IMR-90 (cell line): ENCODE data around the gene LAMA2. TPM values are rescaled to one million over a fixed set of nuclear protein-coding genes. Genes with fewer than 3 reads are reported as not detected.

Experiments used
- ATAC-seq: fragments of 200-7000 bp; cut with Tn5 transposase; 2 replicates; pipeline ENCODE4 v1.9.1; 2020; ENCODE audit warnings: low read depth, mild to moderate bottlenecking, moderate library complexity
- BruUV-seq: library from RNA; stranded (reverse); fragments of 400-500 nt; replicated peaks from 2 replicates; lab custom pipeline; 2021; lab: Mats Ljungman, UMichigan
- CTCF ChIA-PET: fragments of 300-600 bp; formaldehyde crosslinking; extraction: SDS; loops from one replicate; lab custom pipeline; 2021; ENCODE audit warnings: antibody characterized with exemption; lab: Yijun Ruan, JAX
- POLR2A ChIA-PET: fragments of 300-600 bp; sonication (Branson Sonifier 250); formaldehyde crosslinking; loops from one replicate; lab custom pipeline; 2022; ENCODE audit warnings: antibody characterized with exemption; ENCODE audit not compliant: unreplicated experiment; lab: Charles Lee
- DNase-seq: peaks from one replicate; pipeline ENCODE4 v3.0.0; 2013
- H2AFZ ChIP-seq: replicated peaks from 2 replicates; pipeline ENCODE3; 2013; ENCODE audit warnings: low read length, mild to moderate bottlenecking; ENCODE audit not compliant: poor library complexity
- H2AK5ac ChIP-seq: 2 replicates; pipeline ENCODE4 v1.6.1; 2013; ENCODE audit warnings: low read depth, low read length, inconsistent platforms
- H2AK9ac ChIP-seq: replicated peaks from 2 replicates; pipeline ENCODE3; 2013; ENCODE audit warnings: mild to moderate bottlenecking, low read depth, low read length, moderate library complexity; ENCODE audit not compliant: poor library complexity
- H2BK120ac ChIP-seq: 2 replicates; pipeline ENCODE4 v1.6.1; 2013; ENCODE audit warnings: low read depth, low read length, inconsistent platforms
- H2BK15ac ChIP-seq: 3 replicates; pipeline ENCODE4 v1.6.1; 2013; ENCODE audit warnings: low read depth, low read length, inconsistent platforms
- H2BK20ac ChIP-seq: 2 replicates; pipeline ENCODE4 v1.6.1; 2013; ENCODE audit warnings: low read depth, mild to moderate bottlenecking, inconsistent platforms, low read length, moderate library complexity
- H2BK5ac ChIP-seq: 2 replicates; pipeline ENCODE4 v1.6.1; 2013; ENCODE audit warnings: mild to moderate bottlenecking, low read depth, low read length, inconsistent platforms; ENCODE audit not compliant: poor library complexity, severe bottlenecking
- H3K14ac ChIP-seq: replicated peaks from 2 replicates; pipeline ENCODE4 v1.6.1; 2013; ENCODE audit warnings: low read depth, low read length, inconsistent platforms
- H3K18ac ChIP-seq: 2 replicates; pipeline ENCODE4 v1.6.1; 2013; ENCODE audit warnings: low read depth, low read length, control low read depth
- H3K23ac ChIP-seq: 2 replicates; pipeline ENCODE4 v1.6.1; 2013; ENCODE audit warnings: low read depth, low read length, inconsistent platforms
- H3K27ac ChIP-seq: 2 replicates; pipeline ENCODE4 v1.5.1; 2013; ENCODE audit warnings: mild to moderate bottlenecking, control low read depth, low read length; ENCODE audit not compliant: insufficient read depth
- H3K27me3 ChIP-seq: 2 replicates; pipeline ENCODE4 v1.6.1; 2013; ENCODE audit warnings: low read length; ENCODE audit not compliant: control insufficient read depth, insufficient read depth
- H3K36me3 ChIP-seq: 2 replicates; pipeline ENCODE4 v1.6.1; 2013; ENCODE audit warnings: low read length, mixed read lengths; ENCODE audit not compliant: control insufficient read depth, insufficient read depth
- H3K4ac ChIP-seq: 2 replicates; pipeline ENCODE4 v1.6.1; 2013; ENCODE audit warnings: low read depth, low read length, inconsistent platforms
- H3K4me1 ChIP-seq: 2 replicates; pipeline ENCODE4 v1.6.1; 2013; ENCODE audit warnings: low read length, mixed read lengths; ENCODE audit not compliant: control insufficient read depth, insufficient read depth
- H3K4me2 ChIP-seq: 2 replicates; pipeline ENCODE4 v1.6.1; 2013; ENCODE audit warnings: low read depth, mild to moderate bottlenecking, control low read depth, low read length, moderate library complexity
- H3K4me3 ChIP-seq: 2 replicates; pipeline ENCODE4 v1.5.1; 2013; ENCODE audit warnings: low read depth, mild to moderate bottlenecking, control low read depth, low read length, moderate library complexity; ENCODE audit not compliant: insufficient read depth
- H3K56ac ChIP-seq: 2 replicates; pipeline ENCODE4 v1.6.1; 2013; ENCODE audit warnings: low read length, inconsistent platforms; ENCODE audit not compliant: insufficient read depth; ENCODE audit errors: extremely low read depth
- H3K79me1 ChIP-seq, 2 experiments: 2 replicates each; pipeline ENCODE4 v1.6.1; 2013; ENCODE audit warnings: low read length in 2 of 2, inconsistent platforms in 1 of 2, low read depth in 1 of 2
- H3K9ac ChIP-seq: 2 replicates; pipeline ENCODE4 v1.6.1; 2013; ENCODE audit warnings: low read depth, low read length, control low read depth
- H3K9me1 ChIP-seq: 2 replicates; pipeline ENCODE4 v1.6.1; 2013; ENCODE audit warnings: low read length, inconsistent platforms; ENCODE audit not compliant: insufficient read depth
- H3K9me3 ChIP-seq: 2 replicates; pipeline ENCODE4 v1.6.1; 2013; ENCODE audit warnings: low read length; ENCODE audit not compliant: control insufficient read depth, insufficient read depth
- H4K20me1 ChIP-seq: 2 replicates; pipeline ENCODE4 v1.6.1; 2013; ENCODE audit warnings: low read length, inconsistent platforms; ENCODE audit not compliant: insufficient read depth
- H4K5ac ChIP-seq: 2 replicates; pipeline ENCODE4 v1.6.1; 2013; ENCODE audit warnings: mild to moderate bottlenecking, low read depth, low read length, control low read depth
- H4K8ac ChIP-seq, 2 experiments: 2 replicates each; pipeline ENCODE4 v1.6.1; 2013; ENCODE audit warnings: low read depth in 2 of 2, low read length in 2 of 2, control low read depth in 1 of 2, inconsistent platforms in 1 of 2
- H4K91ac ChIP-seq: 2 replicates; pipeline ENCODE4 v1.6.1; 2013; ENCODE audit warnings: low read depth, low read length, inconsistent platforms; ENCODE audit not compliant: insufficient read depth
- BHLHE40 ChIP-seq: fragments of 150-350 bp; IDR thresholded peaks from 2 replicates; pipeline ENCODE4 v1.6.1; 2016; ENCODE audit warnings: mild to moderate bottlenecking, low read depth, low read length
- CEBPB ChIP-seq: IDR thresholded peaks from 2 replicates; pipeline ENCODE4 v1.6.1; 2012; ENCODE audit warnings: low read depth, low read length, improper control_type of control experiment
- CHD1 ChIP-seq: IDR thresholded peaks from 2 replicates; pipeline ENCODE4 v1.6.1; 2012; ENCODE audit warnings: low read depth, low read length, improper control_type of control experiment
- ELK1 ChIP-seq: fragments of 150-350 bp; IDR thresholded peaks from 2 replicates; pipeline ENCODE4 v1.6.1; 2016; ENCODE audit warnings: low read depth, mild to moderate bottlenecking, low read length, moderate library complexity, borderline replicate concordance
- FOS ChIP-seq: fragments of 150-350 bp; IDR thresholded peaks from 2 replicates; pipeline ENCODE4 v1.6.1; 2016; ENCODE audit warnings: low read depth, low read length
- MAFK ChIP-seq: IDR thresholded peaks from 2 replicates; pipeline ENCODE4 v1.6.1; 2012; ENCODE audit warnings: low read depth, low read length, improper control_type of control experiment
- MAZ ChIP-seq: IDR thresholded peaks from 2 replicates; pipeline ENCODE4 v1.6.1; 2012; ENCODE audit warnings: low read depth, mild to moderate bottlenecking, low read length, improper control_type of control experiment, moderate library complexity, borderline replicate concordance
- NFE2L2 ChIP-seq: fragments of 150-350 bp; IDR thresholded peaks from 2 replicates; pipeline ENCODE4 v1.6.1; 2016; ENCODE audit warnings: low read depth, mild to moderate bottlenecking, low read length
- POLR2A ChIP-seq: IDR thresholded peaks from 2 replicates; pipeline ENCODE4 v1.6.1; 2012; ENCODE audit warnings: mild to moderate bottlenecking, low read depth, low read length
- RAD21 ChIP-seq: IDR thresholded peaks from 2 replicates; pipeline ENCODE4 v1.6.1; 2012; ENCODE audit warnings: low read length, improper control_type of control experiment
- RCOR1 ChIP-seq: IDR thresholded peaks from 2 replicates; pipeline ENCODE4 v1.6.1; 2012; ENCODE audit warnings: mild to moderate bottlenecking, low read length, improper control_type of control experiment; ENCODE audit not compliant: insufficient replicate concordance
- RFX5 ChIP-seq: IDR thresholded peaks from 2 replicates; pipeline ENCODE4 v1.8.0; 2012; ENCODE audit warnings: low read depth, mild to moderate bottlenecking, low read length, moderate library complexity
- SMC3 ChIP-seq: fragments of 150-350 bp; IDR thresholded peaks from 2 replicates; pipeline ENCODE4 v1.6.1; 2016; ENCODE audit warnings: low read depth, mild to moderate bottlenecking, antibody characterized with exemption, low read length, moderate library complexity
- USF2 ChIP-seq: fragments of 150-350 bp; IDR thresholded peaks from 2 replicates; pipeline ENCODE4 v1.6.1; 2017; ENCODE audit warnings: mild to moderate bottlenecking, antibody characterized with exemption, low read length, low read depth
- WGBS, 2 experiments: methylation state at CpG; one replicate each; pipeline versions ENCODE4 v1.1.5 to v1.1.7; 2013; ENCODE audit warnings: missing lambda C conversion rate in 2 of 2; ENCODE audit not compliant: insufficient read length in 1 of 2; ENCODE audit errors: extremely low coverage in 2 of 2; 5-methylcytosine and 5-hydroxymethylcytosine counted together
- dilution Hi-C: fragments of 300-500 bp; cut with HindIII; formaldehyde crosslinking; loops from one replicate; pipeline ENCODE4 v1.14.3; 2018; ENCODE audit warnings: low sequenced_read_pairs; ENCODE audit not compliant: unreplicated experiment
- in situ Hi-C: fragments of 300-500 bp; cut with MboI; formaldehyde crosslinking; loops from 3 replicates; pipeline ENCODE4 v1.14.3; 2019; ENCODE audit warnings: low sequenced_read_pairs, inconsistent platforms, mixed read lengths
- intact Hi-C: fragments of 100-400 bp; cut with micrococcal nuclease; formaldehyde crosslinking; loops from 2 replicates; pipeline ENCODE4 v1.10.0; 2022
- polyA plus RNA-seq, 3 experiments: library from polyadenylated mRNA; depleted of rRNA; stranded (reverse); fragments of >200 nt; gene quantifications; 2 replicates each; pipeline ENCODE4 v1.2.3, GENCODE V29; 2012; ENCODE audit warnings: low replicate concordance in 1 of 3
- total RNA-seq: library from RNA; depleted of rRNA; stranded (reverse); fragments of >200 nt; gene quantifications from 2 replicates; pipeline ENCODE4 v1.2.3, GENCODE V29; 2012
- TF ChIP-seq, protein P1 (sequence below): conservative IDR thresholded peaks from 2 replicates; pipeline ENCODE4 v1.5.1; 2012; ENCODE audit warnings: mild to moderate bottlenecking, low read depth, low read length, improper control_type of control experiment

The LAMA2 gene
- total and polyA plus RNA-seq, 2 of the 4 experiments (the other 2 are of a cell fraction), result 9.9 to 13.3 TPM

DNA sequence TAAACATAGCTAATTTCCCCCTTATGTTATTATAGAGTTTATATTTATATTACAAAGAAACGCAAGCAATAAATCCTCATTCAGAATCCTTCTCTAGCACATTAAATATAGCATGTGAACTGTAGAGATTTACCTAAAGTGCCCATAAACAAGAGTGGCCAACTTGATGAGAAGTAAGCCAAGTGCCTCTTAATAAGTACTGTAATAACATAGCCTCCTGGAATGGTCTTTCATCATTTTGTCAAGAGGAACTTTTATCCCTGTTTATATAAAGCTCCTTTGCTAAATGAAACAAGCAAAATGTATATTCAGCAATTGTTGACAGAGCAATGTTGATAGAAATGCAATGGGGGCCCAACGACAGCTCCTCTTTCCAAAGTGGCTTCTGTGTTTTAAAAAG, 632.1 kb downstream of the LAMA2 start:
- Histone ChIP-seq H4K5ac (no peak overlapping the region), H2BK15ac (no peak overlapping the region), H3K14ac (no peak overlapping the region), H3K79me1 (no peaks in the 10 kb centered on the region), H3K9me1 (no peaks in the 10 kb centered on the region; the same call in 1 of the 2 replicates), H3K23ac (no peak overlapping the region), H3K4me3 (no peak overlapping the region), H3K9me3 (no peaks in the 10 kb centered on the region), H3K9ac (no peak overlapping the region), H3K36me3 (peaks cover 2% of the 10 kb centered on the region), H3K56ac (no peak overlapping the region), H3K18ac (no peak overlapping the region), H2BK5ac (no peak overlapping the region), H3K27ac (no peak overlapping the region), H3K4me2 (no peak overlapping the region), H3K4me1 (peaks cover 4% of the 10 kb centered on the region), H2AK9ac (no peak overlapping the region), H4K20me1 (no peaks in the 10 kb centered on the region), H2AFZ (no peak overlapping the region), H4K91ac (no peak overlapping the region), H3K4ac (no peak overlapping the region), H2BK20ac (no peak overlapping the region), H2BK120ac (no peak overlapping the region), H3K27me3 (no peaks in the 10 kb centered on the region), H4K8ac (no peak overlapping the region), H2AK5ac (no peak overlapping the region)
- no peak for DNase-seq
- WGBS, 2 experiments, result no CpG with 5 or more reads among the region's 2 CpGs
- BruUV-seq, result no TSS peak
- no peak for TF ChIP-seq NFE2L2
- TF ChIP-seq SMC3, result no peak
- TF ChIP-seq USF2, result no peak
- no peak for TF ChIP-seq POLR2A
- TF ChIP-seq MAZ, result no peak
- TF ChIP-seq MAFK, result no peak
- no peak for TF ChIP-seq FOS
- TF ChIP-seq ELK1, result no peak
- TF ChIP-seq BHLHE40, result no peak
- TF ChIP-seq CEBPB, result no peak
- TF ChIP-seq CHD1, result no peak
- no peak for TF ChIP-seq RAD21
- TF ChIP-seq, protein P1, sequence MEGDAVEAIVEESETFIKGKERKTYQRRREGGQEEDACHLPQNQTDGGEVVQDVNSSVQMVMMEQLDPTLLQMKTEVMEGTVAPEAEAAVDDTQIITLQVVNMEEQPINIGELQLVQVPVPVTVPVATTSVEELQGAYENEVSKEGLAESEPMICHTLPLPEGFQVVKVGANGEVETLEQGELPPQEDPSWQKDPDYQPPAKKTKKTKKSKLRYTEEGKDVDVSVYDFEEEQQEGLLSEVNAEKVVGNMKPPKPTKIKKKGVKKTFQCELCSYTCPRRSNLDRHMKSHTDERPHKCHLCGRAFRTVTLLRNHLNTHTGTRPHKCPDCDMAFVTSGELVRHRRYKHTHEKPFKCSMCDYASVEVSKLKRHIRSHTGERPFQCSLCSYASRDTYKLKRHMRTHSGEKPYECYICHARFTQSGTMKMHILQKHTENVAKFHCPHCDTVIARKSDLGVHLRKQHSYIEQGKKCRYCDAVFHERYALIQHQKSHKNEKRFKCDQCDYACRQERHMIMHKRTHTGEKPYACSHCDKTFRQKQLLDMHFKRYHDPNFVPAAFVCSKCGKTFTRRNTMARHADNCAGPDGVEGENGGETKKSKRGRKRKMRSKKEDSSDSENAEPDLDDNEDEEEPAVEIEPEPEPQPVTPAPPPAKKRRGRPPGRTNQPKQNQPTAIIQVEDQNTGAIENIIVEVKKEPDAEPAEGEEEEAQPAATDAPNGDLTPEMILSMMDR, result no peak
- no peak for TF ChIP-seq RFX5
- no peak for TF ChIP-seq RCOR1
- in situ Hi-C loops (no loop called here), dilution Hi-C loops (no loop called here), intact Hi-C loops (no loop called here)
- ATAC-seq, result no peak
- CTCF ChIA-PET, result no interaction called here
- POLR2A ChIA-PET, result no interaction called here
